GM12873 (cell line): Measurements from ENCODE around the gene DSN1.

Experiments used
- CTCF ChIP-seq: IDR thresholded peaks from 2 replicates; pipeline ENCODE4 v1.5.1; 2012; ENCODE audit warnings: low read depth, mild to moderate bottlenecking, moderate library complexity, low read length, control low read depth; ENCODE audit not compliant: insufficient read depth; ENCODE audit errors: missing control alignments

Gene DSN1

GRCh38 chr20:36717657-36718056 lies 55.9 kb downstream of the DSN1 start:
- TF ChIP-seq CTCF: peak; percentile 50

DNA sequence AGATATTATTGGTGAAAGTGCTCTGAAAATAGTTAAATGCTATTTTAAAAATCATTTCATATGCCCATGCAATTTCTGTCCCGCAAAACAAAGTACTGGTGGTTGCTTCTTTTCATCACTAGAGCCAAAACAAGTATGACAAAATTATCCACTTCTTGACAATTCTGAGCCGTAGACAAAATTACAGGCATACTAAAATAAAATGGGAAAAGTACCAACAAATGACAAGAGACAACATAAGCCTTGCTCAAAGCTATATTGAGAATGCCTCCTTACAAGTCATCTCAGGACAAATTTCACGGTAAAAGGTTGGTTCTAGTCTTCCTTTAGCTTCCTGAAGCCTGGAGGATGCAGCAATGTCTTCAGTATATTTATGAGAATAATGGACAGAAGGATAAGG lies 56.5 kb downstream of the DSN1 start:
- no peak for TF ChIP-seq CTCF

DNA sequence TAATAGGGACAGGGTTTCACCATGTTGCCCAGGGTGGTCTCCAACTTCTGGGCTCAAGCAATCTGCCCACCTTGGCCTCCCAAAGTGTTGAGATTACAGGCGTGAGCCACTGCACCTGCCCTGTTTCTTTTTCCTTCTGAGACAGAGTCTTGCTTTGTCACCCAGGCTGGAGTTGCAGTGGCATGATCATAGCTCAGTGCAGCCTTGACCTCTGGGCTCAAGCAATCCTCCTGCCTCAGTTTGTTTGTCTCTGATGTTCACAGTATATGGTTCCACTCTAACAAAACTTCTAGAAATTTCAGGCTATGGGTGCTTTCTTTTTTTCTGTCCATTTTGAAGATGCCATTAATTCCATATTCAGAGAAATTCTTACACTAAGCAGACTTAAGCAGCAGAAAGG lies 60.8 kb downstream of the DSN1 start:
- no peak for TF ChIP-seq CTCF

- no peak for TF ChIP-seq CTCF
These were observed 64.4 kb downstream of the DSN1 start for GRCh38 chr20:36709126-36709525.

- TF ChIP-seq CTCF: no peak
These were observed 70.0 kb downstream of the DSN1 start for GRCh38 chr20:36703530-36703929.
